Natural killer cell (primary cell): ENCODE data around the gene METRN. TPM values are rescaled to one million over a fixed set of nuclear protein-coding genes. Genes with fewer than 3 reads are reported as not detected.

ENCODE experiments used
- ATAC-seq, 3 donors: fragments of 150-1000 bp in 2 of 3; fragments of 200-7000 bp in 1 of 3; cut with Tn5 transposase; 1 replicate in 1 of 3; 2 replicates in 2 of 3; pipeline ENCODE4 v1.10.0; 2021; ENCODE audit warnings: mild to moderate bottlenecking in 2 of 3, moderate library complexity in 2 of 3
- DNase-seq, 2 donors: peaks; one replicate each; pipeline versions ENCODE4 v3.0.0 to v3.0.0-alpha.2; 2013 to 2021; ENCODE audit warnings: mixed read lengths in 1 of 2
- H3K27ac ChIP-seq: one replicate; pipeline ENCODE4 v1.5.1; 2013; ENCODE audit warnings: mild to moderate bottlenecking, low read length
- H3K27me3 ChIP-seq: one replicate; pipeline ENCODE4 v1.6.1; 2013; ENCODE audit warnings: low read length; ENCODE audit not compliant: control insufficient read depth, insufficient read depth
- H3K36me3 ChIP-seq: one replicate; pipeline ENCODE4 v1.6.1; 2013; ENCODE audit warnings: low read length; ENCODE audit not compliant: control insufficient read depth, insufficient read depth
- H3K4me1 ChIP-seq: one replicate; pipeline ENCODE4 v1.6.1; 2013; ENCODE audit warnings: low read length; ENCODE audit not compliant: control insufficient read depth, insufficient read depth
- H3K4me3 ChIP-seq: one replicate; pipeline ENCODE4 v1.5.1; 2013; ENCODE audit warnings: low read length
- H3K9me3 ChIP-seq: one replicate; pipeline ENCODE4 v1.6.1; 2013; ENCODE audit warnings: low read length; ENCODE audit not compliant: control insufficient read depth, insufficient read depth
- H3K27ac Mint-ChIP-seq, 2 donors: one replicate each; pipeline ENCODE4 v1.8.0; 2022; ENCODE audit warnings: mild to moderate bottlenecking in 2 of 2, mixed read lengths in 2 of 2, moderate library complexity in 1 of 2
- H3K27me3 Mint-ChIP-seq, 2 donors: one replicate each; pipeline ENCODE4 v1.8.0; 2022; ENCODE audit warnings: low read depth in 2 of 2, mixed read lengths in 2 of 2
- H3K36me3 Mint-ChIP-seq: one replicate; pipeline ENCODE4 v1.8.0; 2022; ENCODE audit warnings: mixed read lengths
- H3K4me1 Mint-ChIP-seq, 2 donors: one replicate each; pipeline ENCODE4 v1.8.0; 2022; ENCODE audit warnings: mixed read lengths in 2 of 2
- H3K4me3 Mint-ChIP-seq: one replicate; pipeline ENCODE4 v1.8.0; 2022; ENCODE audit warnings: mild to moderate bottlenecking, moderate library complexity, mixed read lengths
- H3K9me3 Mint-ChIP-seq, 2 donors: one replicate each; pipeline ENCODE4 v1.8.0; 2022; ENCODE audit warnings: mixed read lengths in 2 of 2
- WGBS: methylation state at CpG from one replicate; pipeline ENCODE4 v1.1.7; 2013; ENCODE audit warnings: missing lambda C conversion rate; ENCODE audit not compliant: insufficient coverage; 5-methylcytosine and 5-hydroxymethylcytosine counted together
- intact Hi-C: fragments of 100-400 bp; cut with micrococcal nuclease; formaldehyde crosslinking; loops from one replicate; pipeline ENCODE4 v1.14.2; 2022
- total RNA-seq, 4 donors: library from RNA; stranded (reverse); fragments of 120-200 nt in 1 of 4; gene quantifications; one replicate each; pipeline versions ENCODE4 v1.2.3 to v1.2.4, GENCODE V29; 2013 to 2022
- TF ChIP-seq, protein P1 (sequence below): fragments of 200-600 bp; IDR thresholded peaks from one replicate; pipeline ENCODE4 v1.8.0; 2022; ENCODE audit warnings: antibody characterized with exemption

METRN gene
- total RNA-seq, 3 donors from 2014 or later (not counting 1 experiment from before 2014, with no cell fraction given), result 11.8 to 16.6 (median 14.3) TPM

- no peaks in the 10 kb centered on the region for H3K36me3 Mint-ChIP-seq
- no peaks in the 10 kb centered on the region for H3K27me3 Mint-ChIP-seq
- peak overlapping the region; percentile 11 to 85 for H3K27ac Mint-ChIP-seq
- 29% methylated on average over 57 of the region's 57 CpGs for WGBS
- Histone ChIP-seq H3K27ac (peak overlapping the region; percentile 35), H3K27me3 (no peaks in the 10 kb centered on the region), H3K4me1 (peaks cover 60% of the 10 kb centered on the region), H3K36me3 (peaks cover 21% of the 10 kb centered on the region), H3K9me3 (no peaks in the 10 kb centered on the region), H3K4me3 (peak overlapping the region; percentile 26)
- no peaks in the 10 kb centered on the region for H3K9me3 Mint-ChIP-seq
- intact Hi-C loops, result no loop called here
- no peak for DNase-seq
- TF ChIP-seq, protein P1, sequence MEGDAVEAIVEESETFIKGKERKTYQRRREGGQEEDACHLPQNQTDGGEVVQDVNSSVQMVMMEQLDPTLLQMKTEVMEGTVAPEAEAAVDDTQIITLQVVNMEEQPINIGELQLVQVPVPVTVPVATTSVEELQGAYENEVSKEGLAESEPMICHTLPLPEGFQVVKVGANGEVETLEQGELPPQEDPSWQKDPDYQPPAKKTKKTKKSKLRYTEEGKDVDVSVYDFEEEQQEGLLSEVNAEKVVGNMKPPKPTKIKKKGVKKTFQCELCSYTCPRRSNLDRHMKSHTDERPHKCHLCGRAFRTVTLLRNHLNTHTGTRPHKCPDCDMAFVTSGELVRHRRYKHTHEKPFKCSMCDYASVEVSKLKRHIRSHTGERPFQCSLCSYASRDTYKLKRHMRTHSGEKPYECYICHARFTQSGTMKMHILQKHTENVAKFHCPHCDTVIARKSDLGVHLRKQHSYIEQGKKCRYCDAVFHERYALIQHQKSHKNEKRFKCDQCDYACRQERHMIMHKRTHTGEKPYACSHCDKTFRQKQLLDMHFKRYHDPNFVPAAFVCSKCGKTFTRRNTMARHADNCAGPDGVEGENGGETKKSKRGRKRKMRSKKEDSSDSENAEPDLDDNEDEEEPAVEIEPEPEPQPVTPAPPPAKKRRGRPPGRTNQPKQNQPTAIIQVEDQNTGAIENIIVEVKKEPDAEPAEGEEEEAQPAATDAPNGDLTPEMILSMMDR, result no peak
- H3K4me1 Mint-ChIP-seq, result peaks cover 0 to 35% of the 10 kb centered on the region in 2 donors
- H3K4me3 Mint-ChIP-seq, result peak overlapping the region; percentile 70
- no peak for ATAC-seq
Measured at GRCh38 chr16:683396-684070, 31.4 kb upstream of the METRN start.

GRCh38 chr16:684071-684794 lies 30.7 kb upstream of the METRN start, which contains the start of gene JMJD8:
Gene JMJD8 (minus strand): TSS chr16:684334. CDS start chr16:684319, 15 bp downstream.
- peaks cover 60% of the 10 kb centered on the region for H3K4me1 ChIP-seq
- peaks cover 21% of the 10 kb centered on the region for H3K36me3 ChIP-seq
- H3K27me3 ChIP-seq, result no peaks in the 10 kb centered on the region
- Mint-ChIP-seq H3K36me3 (no peaks in the 10 kb centered on the region), H3K27me3 (no peaks in the 10 kb centered on the region), H3K4me1 (peaks cover 0 to 31% of the 10 kb centered on the region in 2 donors), H3K27ac (peak within 1 kb of the TSS; percentile 78 to 85), H3K9me3 (no peaks in the 10 kb centered on the region), H3K4me3 (peak within 1 kb of the TSS; percentile 83)
- H3K27ac ChIP-seq, result peak within 1 kb of the TSS; percentile 82
- peak; percentile 94 to 97 for DNase-seq
- WGBS, result 2% methylated on average over 91 of the region's 91 CpGs
- no peaks in the 10 kb centered on the region for H3K9me3 ChIP-seq
- peak; percentile 60 to 77 (median 74) for ATAC-seq
- H3K4me3 ChIP-seq, result peak within 1 kb of the TSS; percentile 54
- TF ChIP-seq, protein P1, result no peak
- intact Hi-C loops, result no loop called here

DNA sequence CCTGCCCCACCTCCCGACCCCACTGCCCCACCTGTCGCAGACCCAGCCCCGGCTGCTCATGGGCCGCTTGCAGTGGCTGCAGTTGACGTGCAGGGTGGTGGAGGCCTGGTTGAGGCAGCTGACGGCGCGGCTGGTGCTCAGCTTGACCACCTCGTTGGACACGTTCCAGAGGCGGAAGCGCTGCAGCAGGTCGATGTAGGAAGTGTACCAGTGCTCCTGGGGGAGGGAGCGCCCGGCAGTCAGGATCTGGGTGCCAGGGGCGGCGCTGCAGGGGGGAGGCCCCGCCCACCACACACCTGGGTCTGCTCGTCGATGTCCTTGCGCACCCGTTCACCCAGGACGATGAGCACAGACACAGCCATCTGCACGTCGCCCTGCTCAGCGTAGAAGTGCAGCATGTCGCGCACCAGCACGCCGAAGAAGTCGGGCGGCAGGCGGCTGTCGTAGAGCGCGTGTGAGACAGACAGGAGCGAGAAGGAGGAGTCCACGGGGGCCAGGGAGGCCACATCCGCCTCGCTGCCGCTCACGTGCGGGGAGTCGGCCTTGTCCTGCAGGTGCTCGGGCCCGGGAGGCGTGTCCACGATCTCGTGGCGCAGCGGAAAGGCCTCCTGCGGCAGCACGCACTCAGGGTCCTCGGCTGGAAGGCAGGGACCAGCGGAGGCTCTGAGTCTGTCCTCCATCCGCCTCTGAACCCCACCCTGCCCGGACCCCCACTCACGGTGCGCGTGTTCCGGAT lies 29.8 kb upstream of the METRN start:
- peak overlapping the region; percentile 82 for H3K27ac ChIP-seq
- WGBS, result 96% methylated on average over 61 of the region's 61 CpGs

More for the DNA sequence above, 29.8 kb upstream of the METRN start:
- Mint-ChIP-seq H3K4me3 (no peak overlapping the region), H3K9me3 (no peaks in the 10 kb centered on the region), H3K27ac (peak overlapping the region; percentile 78 to 85), H3K4me1 (peaks cover 2 to 33% of the 10 kb centered on the region in 2 donors), H3K27me3 (no peaks in the 10 kb centered on the region), H3K36me3 (no peaks in the 10 kb centered on the region)
- TF ChIP-seq, protein P1, result no peak
- no peak overlapping the region for H3K4me3 ChIP-seq
- H3K9me3 ChIP-seq, result no peaks in the 10 kb centered on the region
- H3K27me3 ChIP-seq, result no peaks in the 10 kb centered on the region
- H3K36me3 ChIP-seq, result peaks cover 21% of the 10 kb centered on the region
- intact Hi-C loops, result no loop called here
- peaks cover 61% of the 10 kb centered on the region for H3K4me1 ChIP-seq
- ATAC-seq, result no peak
- no peak for DNase-seq
